HuH-7.5 (cell line): ENCODE measurements around the gene EEF1G.
"Not testable (repeated sequence)": the region's sequence is repeated elsewhere in the genome, so short reads cannot be mapped to it uniquely, and the experiment has no call there.

Source experiments
- DNase-seq: peaks from one replicate; pipeline ENCODE4 v3.0.0; 2011; ENCODE audit warnings: low spot score

EEF1G gene

DNA sequence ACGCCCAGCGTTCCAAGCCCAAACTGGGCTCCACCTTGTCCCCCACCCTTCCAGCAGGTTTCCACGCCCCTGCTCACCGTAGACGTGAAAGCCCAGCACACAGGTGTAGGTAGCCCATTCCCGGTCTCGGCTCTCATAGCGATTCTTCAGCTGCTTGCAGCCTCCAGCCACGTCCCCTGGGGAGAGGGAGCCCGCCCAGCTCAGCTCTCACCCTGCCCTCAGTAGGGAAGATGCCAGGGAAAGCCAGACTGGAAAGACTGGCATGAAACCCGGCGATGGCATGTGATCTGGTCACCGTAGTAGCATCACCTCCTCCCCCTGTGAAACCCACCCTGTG is 29.3 kb upstream of the EEF1G start:
- no peak for DNase-seq

DNA sequence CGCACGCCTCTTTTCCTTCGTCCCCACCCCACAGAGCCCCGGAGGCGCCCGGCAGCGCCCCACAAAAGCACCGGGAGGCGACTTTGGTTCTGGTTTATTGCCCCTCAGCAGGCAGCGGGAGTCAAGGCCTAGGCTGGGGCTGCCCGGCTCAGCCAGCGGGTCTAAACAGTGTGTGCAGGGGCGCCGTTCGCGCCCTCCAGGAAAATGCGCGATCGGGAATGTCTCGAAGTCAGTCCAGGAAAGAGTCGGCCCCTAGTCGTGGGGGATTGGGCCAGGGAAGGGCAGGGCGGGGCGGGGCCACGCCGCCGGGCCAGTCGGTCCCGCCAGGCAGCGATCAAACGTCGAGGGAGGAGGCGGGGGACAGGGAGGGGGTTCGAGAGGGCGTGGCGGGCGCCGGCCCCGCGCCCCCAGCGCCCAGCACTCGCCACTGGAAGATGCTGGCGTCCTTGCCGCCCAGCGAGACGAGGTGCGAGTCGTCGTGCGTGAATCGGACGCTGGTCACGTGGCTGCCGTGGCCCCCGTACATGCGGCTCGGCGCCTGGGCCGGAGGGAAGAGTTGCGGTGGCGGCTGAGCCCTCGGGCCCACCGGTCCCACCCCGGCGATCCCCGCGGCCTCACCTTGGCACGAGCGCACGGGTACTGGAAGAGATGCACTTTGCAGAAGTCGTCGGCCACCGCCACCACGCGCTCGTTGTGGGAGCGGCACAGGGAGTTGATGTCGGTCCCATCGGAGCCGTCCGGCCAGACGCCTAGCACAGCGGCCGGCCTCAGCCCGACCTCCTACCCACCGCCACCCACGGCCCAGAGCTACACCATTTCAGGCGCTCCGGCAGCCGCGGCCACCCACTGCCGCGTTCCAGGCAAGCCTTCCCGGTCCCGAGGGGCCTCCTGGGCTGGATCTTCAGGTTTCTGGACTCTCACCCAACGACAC is 28.7 kb upstream of the EEF1G start:
- peak; percentile 93 for DNase-seq

DNA sequence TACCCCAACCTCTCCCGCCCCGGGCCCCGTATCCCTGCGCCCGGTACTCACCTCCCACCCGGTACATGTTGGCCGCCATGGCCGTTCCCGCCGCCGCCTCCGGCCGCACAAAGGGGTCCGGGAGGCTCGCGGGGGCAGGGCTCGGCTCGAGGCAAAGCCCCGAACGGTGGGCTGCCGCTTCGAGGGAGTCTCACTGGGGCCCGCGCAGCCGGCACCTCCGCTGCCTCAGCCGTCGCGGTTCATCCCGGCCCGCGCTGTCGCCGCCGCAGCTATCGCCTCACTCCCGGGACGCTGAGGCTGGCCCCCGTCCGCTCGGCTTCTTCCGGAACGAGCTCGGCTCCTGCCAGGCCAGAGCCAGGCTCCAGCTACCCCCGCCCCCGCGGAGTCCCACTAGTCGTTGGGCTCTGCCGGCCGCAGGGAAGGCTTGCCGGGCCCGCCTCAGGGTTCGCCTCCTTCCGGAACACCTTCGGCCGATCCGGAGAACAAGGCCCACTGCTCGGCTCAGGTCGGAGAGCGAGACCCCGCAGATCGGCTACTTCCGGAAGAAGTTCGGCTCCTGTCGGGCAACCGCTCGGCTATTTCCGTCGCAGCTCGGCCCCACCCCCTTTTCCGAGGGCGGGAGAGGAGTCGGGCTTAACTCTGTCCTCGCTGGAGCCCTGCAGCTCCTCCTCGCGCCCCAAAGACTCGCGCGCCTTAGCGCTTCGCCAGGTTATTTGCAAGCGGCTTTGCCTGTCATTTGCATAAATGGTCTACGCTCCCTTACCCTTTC is 27.9 kb upstream of the EEF1G start, which contains the start of gene MTA2:
Gene MTA2 (minus strand): TSS at position 494 of the 769 bp plus-strand sequence. CDS start 415 bp downstream, at position 79.
- peak; percentile 92 for DNase-seq

DNA sequence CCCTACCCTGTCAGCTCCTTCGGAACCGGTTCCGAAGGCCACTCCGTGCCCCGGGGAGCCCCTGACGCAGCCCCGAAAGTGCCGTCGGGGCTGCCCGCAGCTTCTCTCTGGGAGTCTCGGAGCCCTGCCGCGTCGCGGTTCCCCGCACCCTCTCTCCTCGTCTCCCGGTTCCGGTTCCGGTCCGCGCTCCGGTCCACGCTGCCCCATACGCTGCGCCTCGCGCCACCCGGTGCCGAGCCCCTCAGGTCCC is 27.4 kb upstream of the EEF1G start:
- DNase-seq = no peak

- DNase-seq = no peak
Observed at GRCh38 chr11:62600367-62601121, 26.9 kb upstream of the EEF1G start.

DNA sequence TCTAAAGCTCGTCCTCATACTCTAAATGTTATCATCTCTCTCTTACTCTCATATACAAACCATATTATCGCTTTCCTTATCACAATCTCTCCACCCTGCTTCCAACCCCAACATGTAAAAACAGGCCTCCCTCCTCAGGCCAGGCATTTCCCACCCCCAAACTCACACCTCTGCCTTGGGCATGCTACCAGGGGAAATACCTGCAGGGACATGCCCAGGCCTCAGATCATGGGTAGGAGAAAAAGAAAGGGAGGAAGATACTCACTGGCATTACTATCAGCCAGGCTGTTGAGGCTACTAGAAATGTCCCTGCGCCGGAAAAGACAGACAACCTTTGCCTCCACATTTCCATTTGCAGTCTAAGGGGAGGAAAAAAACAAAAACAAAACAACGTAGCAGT is 26.2 kb upstream of the EEF1G start:
- no peak for DNase-seq

GRCh38 chr11:62599069-62599696 is 25.5 kb upstream of the EEF1G start:
- peak; percentile 81 for DNase-seq

DNA sequence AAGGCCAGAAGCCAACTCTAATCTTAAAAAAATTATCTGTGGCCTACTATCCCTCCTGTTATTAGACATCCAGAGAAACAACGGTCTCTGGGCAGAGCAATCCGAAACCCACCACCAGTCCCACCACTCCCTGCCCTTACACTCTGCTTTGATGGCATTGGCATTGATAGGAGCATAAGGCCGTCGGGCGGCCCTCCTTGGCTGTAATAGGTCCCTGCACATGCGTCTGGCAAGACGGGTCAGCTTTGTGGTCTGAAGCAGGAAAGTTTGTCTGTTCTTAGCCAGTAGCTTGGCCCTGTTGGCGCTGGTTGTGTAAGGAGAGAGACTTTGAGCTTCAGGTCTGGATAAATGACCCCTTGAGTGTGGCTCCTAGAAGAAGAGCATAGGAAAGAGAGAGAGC is 21.4 kb upstream of the EEF1G start:
- DNase-seq = no peak

GRCh38 chr11:62593434-62594044 is 19.8 kb upstream of the EEF1G start:
- DNase-seq = peak; percentile 64

DNA sequence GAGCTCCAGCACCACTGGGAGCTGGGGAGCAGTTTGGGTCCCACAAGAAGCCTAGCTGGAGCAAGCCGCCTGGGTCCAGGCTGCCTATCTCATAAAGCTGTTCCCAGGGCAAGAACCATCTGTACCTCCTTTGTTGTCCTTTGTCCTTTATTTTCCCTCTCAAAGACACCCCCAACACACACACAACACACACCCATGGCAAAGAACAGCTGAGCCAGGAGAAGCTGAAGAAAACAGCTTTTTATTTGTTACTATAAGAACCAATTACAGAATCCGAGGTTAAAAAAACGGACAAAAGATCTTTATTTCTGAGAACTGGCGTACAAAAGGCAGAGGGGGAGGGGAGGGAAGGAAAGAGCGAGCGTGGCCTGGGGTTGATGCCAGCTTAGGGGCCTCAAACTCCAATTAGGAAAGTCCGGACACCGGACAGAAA is 19.3 kb upstream of the EEF1G start:
- DNase-seq = no peak

GRCh38 chr11:62592146-62592815 is 18.6 kb upstream of the EEF1G start:
- no peak for DNase-seq

DNA sequence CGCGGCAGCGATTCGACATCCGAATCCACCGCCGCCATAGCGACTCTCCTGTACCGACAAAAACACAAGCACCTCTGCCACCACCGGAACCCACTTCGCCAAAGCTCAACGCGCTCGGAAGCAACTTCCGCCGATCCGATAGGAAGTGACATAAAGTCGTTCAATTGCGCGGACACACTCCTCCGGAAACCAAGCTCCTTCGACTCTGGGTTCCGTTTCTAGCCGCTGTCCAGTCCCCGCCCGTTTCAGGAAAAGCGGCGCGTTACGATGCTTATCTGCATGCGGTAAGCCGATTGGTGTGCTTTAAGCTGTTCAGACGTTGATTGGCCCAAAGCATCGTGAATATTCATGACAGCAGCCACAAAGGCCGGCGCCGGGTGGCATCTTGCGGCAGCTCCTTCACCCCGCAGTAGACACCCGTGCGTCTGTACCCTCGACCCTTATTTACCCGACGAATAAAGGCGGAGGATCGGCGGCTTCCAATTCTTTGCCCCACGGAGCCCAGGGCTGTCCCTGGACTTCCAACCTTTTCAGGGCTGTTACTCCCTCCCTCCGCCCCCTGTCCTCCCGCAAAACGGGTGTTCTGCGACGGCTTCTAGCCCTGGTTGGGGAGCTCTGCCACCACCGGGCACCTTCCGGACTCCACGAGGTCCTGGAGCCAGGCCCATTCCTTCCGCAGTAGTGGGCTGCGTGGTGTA is 17.9 kb upstream of the EEF1G start, which contains the start of gene TUT1:
Gene TUT1 (minus strand): TSS at position 76 of the 698 bp plus-strand sequence. CDS start 38 bp downstream, at position 38.
- DNase-seq = peak; percentile 89

DNA sequence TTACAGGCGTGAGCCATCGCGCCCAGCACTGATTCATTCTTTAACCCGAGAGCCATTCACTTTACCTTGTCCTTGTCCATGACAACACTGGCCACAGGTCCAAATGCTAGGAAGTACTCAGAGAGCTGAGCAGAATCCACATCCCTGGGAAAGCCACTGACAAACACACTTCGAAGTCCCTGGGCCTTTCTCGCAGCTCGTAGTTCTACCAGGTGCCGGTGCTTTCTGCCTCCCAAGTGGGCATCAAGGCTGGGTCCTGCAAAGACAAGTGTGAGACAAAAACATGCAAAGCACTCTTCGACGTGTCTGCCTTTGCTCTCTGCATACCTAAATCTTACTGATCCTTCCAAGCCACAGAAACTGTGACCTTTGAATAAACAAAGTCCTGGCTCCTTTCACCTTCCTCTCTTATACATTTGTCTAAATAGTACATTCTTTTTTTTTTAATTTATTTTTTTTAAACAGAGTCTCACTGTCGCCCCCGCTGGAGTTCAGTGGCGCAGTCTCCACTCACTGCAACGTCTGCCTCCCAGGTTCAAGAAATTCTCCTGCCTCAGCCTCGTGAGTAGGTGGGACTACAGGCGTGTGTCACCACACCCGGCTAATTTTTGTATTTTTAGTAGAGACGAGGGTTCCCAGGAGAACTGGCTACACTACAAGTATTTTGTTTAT is 15.4 kb upstream of the EEF1G start:
- no peak for DNase-seq

DNA sequence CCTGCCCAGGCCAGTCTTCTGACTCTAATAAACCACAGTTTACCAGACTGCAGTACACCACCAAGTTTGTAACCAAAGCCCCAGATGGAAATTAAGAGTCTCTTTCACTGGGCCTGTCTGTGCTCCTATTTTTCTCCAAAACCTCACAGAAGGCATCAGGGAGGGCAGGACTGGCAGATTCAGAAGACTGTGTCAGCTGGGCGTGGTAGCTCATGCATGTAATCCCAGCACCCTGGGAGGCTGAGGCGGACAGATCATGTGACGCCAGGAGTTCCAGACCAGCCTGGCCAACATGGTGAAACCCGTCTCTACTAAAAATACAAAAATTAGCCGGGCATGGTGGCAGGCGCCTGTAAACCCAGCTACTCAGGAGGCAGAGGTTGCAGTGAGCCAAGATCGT is 11.7 kb upstream of the EEF1G start:
- not testable (repeated sequence) for DNase-seq

DNA sequence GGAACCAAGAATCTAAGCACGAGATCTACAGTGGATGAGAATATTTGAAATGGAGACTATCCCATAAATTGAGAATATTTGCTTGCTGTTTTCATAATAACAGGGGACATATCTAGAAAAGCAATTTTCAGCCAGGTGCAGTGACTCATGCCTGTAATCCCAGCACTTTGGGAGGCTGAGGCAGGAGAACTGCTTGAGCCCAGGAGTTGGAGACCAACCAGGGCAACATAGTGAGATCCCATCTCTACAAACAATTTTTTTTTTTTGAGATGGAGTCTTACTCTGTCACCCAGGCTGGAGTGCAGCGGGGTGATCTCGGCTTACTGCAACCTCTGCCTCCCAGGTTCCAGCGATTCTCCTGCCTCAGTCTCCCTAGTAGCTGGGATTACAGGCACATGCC is 8.0 kb upstream of the EEF1G start:
- DNase-seq = not testable (repeated sequence)

- no peak for DNase-seq
Observed at GRCh38 chr11:62580959-62581715, 7.4 kb upstream of the EEF1G start.

- DNase-seq = no peak
Observed at GRCh38 chr11:62579252-62579651, 5.6 kb upstream of the EEF1G start.

- no peak for DNase-seq
Observed at GRCh38 chr11:62578541-62578940, 4.8 kb upstream of the EEF1G start.
